B cell (primary cell): Measurements from ENCODE around the gene ITCH. TPM values are rescaled to one million over a fixed set of nuclear protein-coding genes. Genes with fewer than 3 reads are reported as not detected.

Experiments
- ATAC-seq: fragments of 200-7000 bp; cut with Tn5 transposase; one replicate; pipeline ENCODE4 v1.10.0; 2021; ENCODE audit warnings: low read depth, mild to moderate bottlenecking, moderate number of reproducible peaks, moderate library complexity
- CTCF ChIA-PET: fragments of 350-600 bp; sonication (Branson Sonifier 250); formaldehyde crosslinking; loops from one replicate; lab custom pipeline; 2021; ENCODE audit warnings: antibody characterized with exemption, inconsistent platforms; lab: Charles Lee
- POLR2A ChIA-PET: fragments of 350-600 bp; sonication (Branson Sonifier 250); formaldehyde crosslinking; loops from one replicate; lab custom pipeline; 2021; ENCODE audit warnings: antibody characterized with exemption; lab: Charles Lee
- DNase-seq: peaks from one replicate; pipeline ENCODE4 v3.0.0; 2013
- H2AFZ ChIP-seq: 2 replicates; pipeline ENCODE4 v1.6.1; 2012; ENCODE audit warnings: mild to moderate bottlenecking, low read depth, low read length; ENCODE audit not compliant: insufficient read depth, poor library complexity, severe bottlenecking
- H3K27ac ChIP-seq, 2 donors: 1 replicate in 1 of 2; 2 replicates in 1 of 2; pipeline ENCODE4 v1.5.1; 2012 to 2013; ENCODE audit warnings: low read length in 2 of 2, mild to moderate bottlenecking in 2 of 2, moderate library complexity in 1 of 2
- H3K27me3 ChIP-seq, 4 experiments: fragments of 200-600 bp in 1 of 4; sonication (generic) in 1 of 4; replicated peaks in 1 of 4; 1 replicate in 2 of 4; 2 replicates in 2 of 4; pipeline versions ENCODE4 v1.6.1 to v1.7.0; 2013 to 2016; ENCODE audit warnings: low read length in 3 of 4, mild to moderate bottlenecking in 2 of 4, mixed read lengths in 1 of 4, moderate library complexity in 1 of 4; ENCODE audit not compliant: insufficient read depth in 4 of 4, control insufficient read depth in 3 of 4; ENCODE audit errors: control extremely low read depth in 1 of 4
- H3K36me3 ChIP-seq, 2 experiments: replicated peaks in 1 of 2; 1 replicate in 1 of 2; 2 replicates in 1 of 2; pipeline versions ENCODE4 v1.6.1 to v1.7.1; 2013; ENCODE audit warnings: low read length in 1 of 2; ENCODE audit not compliant: insufficient read depth in 2 of 2, control insufficient read depth in 1 of 2; ENCODE audit errors: control extremely low read depth in 1 of 2, extremely low read depth in 1 of 2
- H3K4me1 ChIP-seq, 2 donors: fragments of 200-600 bp in 1 of 2; sonication (generic) in 1 of 2; 1 replicate in 1 of 2; 2 replicates in 1 of 2; pipeline versions ENCODE4 v1.5.1 to v1.6.1; 2013 to 2017; ENCODE audit warnings: low read length in 2 of 2; ENCODE audit not compliant: control insufficient read depth in 2 of 2, insufficient read depth in 2 of 2
- H3K4me2 ChIP-seq: replicated peaks from 2 replicates; pipeline ENCODE3; 2012; ENCODE audit warnings: mild to moderate bottlenecking, low read depth, low read length; ENCODE audit not compliant: poor library complexity, severe bottlenecking
- H3K4me3 ChIP-seq, 5 experiments: fragments of 200-600 bp in 1 of 5; sonication (generic) in 1 of 5; 1 replicate in 3 of 5; 2 replicates in 2 of 5; pipeline versions ENCODE4 v1.5.1 to v1.7.0; 2011 to 2016; ENCODE audit warnings: low read length in 4 of 5, mild to moderate bottlenecking in 4 of 5, low read depth in 2 of 5, control low read depth in 1 of 5, moderate library complexity in 1 of 5; ENCODE audit not compliant: insufficient read depth in 1 of 5; ENCODE audit errors: control extremely low read depth in 1 of 5, extremely low read depth in 1 of 5
- H3K79me2 ChIP-seq: fragments of 200-600 bp; sonication (generic); one replicate; pipeline ENCODE4 v1.6.0; 2016; ENCODE audit warnings: low read length; ENCODE audit not compliant: control insufficient read depth, insufficient read depth
- H3K9ac ChIP-seq: fragments of 200-600 bp; sonication (generic); 2 replicates; pipeline ENCODE4 v1.6.1; 2017; ENCODE audit warnings: mild to moderate bottlenecking, low read length, moderate library complexity
- H3K9me3 ChIP-seq, 3 donors: one replicate each; pipeline versions ENCODE4 v1.6.1 to v1.7.1; 2013; ENCODE audit warnings: low read length in 2 of 3; ENCODE audit not compliant: control insufficient read depth in 2 of 3, insufficient read depth in 1 of 3; ENCODE audit errors: control extremely low read depth in 1 of 3
- H4K20me1 ChIP-seq: 2 replicates; pipeline ENCODE4 v1.6.0; 2012; ENCODE audit warnings: mild to moderate bottlenecking, low read length; ENCODE audit not compliant: insufficient read depth, control insufficient read depth, poor library complexity, severe bottlenecking
- H3K27ac Mint-ChIP-seq: one replicate; pipeline ENCODE4 v1.8.0; 2021; ENCODE audit warnings: mixed read lengths
- H3K27me3 Mint-ChIP-seq: one replicate; pipeline ENCODE4 v1.8.0; 2021; ENCODE audit warnings: mixed read lengths
- H3K4me1 Mint-ChIP-seq: one replicate; pipeline ENCODE4 v1.8.0; 2021; ENCODE audit warnings: mixed read lengths
- H3K4me3 Mint-ChIP-seq: one replicate; pipeline ENCODE4 v1.8.0; 2021; ENCODE audit warnings: mixed read lengths
- H3K9me3 Mint-ChIP-seq: one replicate; pipeline ENCODE4 v1.8.0; 2022; ENCODE audit warnings: mixed read lengths; ENCODE audit not compliant: insufficient read depth
- CTCF ChIP-seq: fragments of 200-600 bp; IDR thresholded peaks from one replicate; pipeline ENCODE4 v1.8.0; 2022; ENCODE audit warnings: antibody characterized with exemption, mild to moderate bottlenecking
- EZH2 ChIP-seq: IDR thresholded peaks from 2 replicates; pipeline ENCODE4 v1.6.1; 2012; ENCODE audit warnings: borderline replicate concordance, low read depth, mild to moderate bottlenecking, moderate library complexity, low read length; ENCODE audit not compliant: insufficient read depth, poor library complexity, severe bottlenecking
- WGBS: methylation state at CpG from one replicate; pipeline ENCODE4 v1.1.5; 2013; ENCODE audit warnings: missing lambda C conversion rate; ENCODE audit not compliant: insufficient coverage; 5-methylcytosine and 5-hydroxymethylcytosine counted together
- intact Hi-C: fragments of 100-400 bp; cut with micrococcal nuclease; formaldehyde crosslinking; loops from one replicate; pipeline ENCODE4 v1.10.0; 2022
- polyA plus RNA-seq: library from polyadenylated mRNA; depleted of rRNA; stranded (reverse); fragments of >200 nt; gene quantifications from 2 replicates; pipeline ENCODE4 v1.2.3, GENCODE V29; 2012
- total RNA-seq, 2 donors: library from RNA; stranded (reverse); fragments of 120-200 nt in 1 of 2; gene quantifications; 1 replicate in 1 of 2; 2 replicates in 1 of 2; pipeline versions ENCODE4 v1.2.3 to v1.2.4, GENCODE V29; 2013 to 2022

ITCH gene
- total and polyA plus RNA-seq, 2 donors (not counting 1 experiment from before 2014, with no cell fraction given) = 10.0 to 110 TPM

- ChIA-PET CTCF (interaction anchor here (0.7 to 5.3 kb wide), 13 partner anchors 12 to 254 kb away, joined by 3 to 38 read pairs (median 5); partner anchors contain the start of genes AHCY, ITCH and MAP1LC3A), POLR2A (interaction anchor here (0.6 to 0.9 kb wide), 2 partner anchors 152 to 161 kb away, joined by 4 to 8 read pairs; partner anchors contain the start of genes ITCH and PIGU)
- H3K79me2 ChIP-seq = peaks cover 49% of the 10 kb centered on the region
- DNase-seq = peak; percentile 81
- 4% methylated on average over 34 of the region's 36 CpGs for WGBS
- Mint-ChIP-seq H3K27ac (peak overlapping the region; percentile 97), H3K9me3 (no peaks in the 10 kb centered on the region), H3K4me3 (peak overlapping the region; percentile 97), H3K27me3 (no peaks in the 10 kb centered on the region), H3K4me1 (peaks cover 47% of the 10 kb centered on the region)
- peak overlapping the region; percentile 83 for H3K4me2 ChIP-seq
- no peaks in the 10 kb centered on the region for H3K27me3 ChIP-seq
- intact Hi-C loops = loop anchor here (1.0 to 5.0 kb wide), 8 partner anchors 43 to 523 kb away; partner anchors contain the start of genes AHCY, EIF2S2, ITCH and MAP1LC3A
- peak; percentile 67 for ATAC-seq
- no peak for TF ChIP-seq CTCF
- TF ChIP-seq EZH2 = no peak
- peak overlapping the region; percentile 90 for H2AFZ ChIP-seq
- H3K9me3 ChIP-seq = no peaks in the 10 kb centered on the region
- H3K9ac ChIP-seq = peak overlapping the region; percentile 94
- H3K4me3 ChIP-seq = peak overlapping the region; percentile 66 to 99 (median 95)
- peaks cover 3 to 7% of the 10 kb centered on the region in 2 experiments for H3K36me3 ChIP-seq
- H3K27ac ChIP-seq = peak overlapping the region; percentile 31 to 85
- H4K20me1 ChIP-seq = peaks cover 20% of the 10 kb centered on the region
- peaks cover 5 to 10% of the 10 kb centered on the region in 2 donors for H3K4me1 ChIP-seq
These were observed 152.6 kb downstream of the ITCH start for GRCh38 chr20:34515484-34516246.
